C4-2B (cell line): ENCODE data around the gene CCT8L2.
"Not testable (repeated sequence)": the region's sequence is repeated elsewhere in the genome, so short reads cannot be mapped to it uniquely, and the experiment has no call there.

Experiments
- CTCF ChIP-seq: fragments of 450-650 bp; conservative IDR thresholded peaks from 2 replicates; pipeline ENCODE4 v1.5.1; 2017; ENCODE audit warnings: mild to moderate bottlenecking
- ZFX ChIP-seq: fragments of 450-650 bp; IDR thresholded peaks from 2 replicates; pipeline ENCODE4 v1.6.1; 2017

- TF ChIP-seq CTCF, ZFX: not testable (repeated sequence)
Measured at GRCh38 chr22:16591136-16591535, 1.5 kb downstream of the CCT8L2 start.
